ENCODE results near the gene NFE2L1. TPM values are rescaled to one million over a fixed set of nuclear protein-coding genes. Genes with fewer than 3 reads are reported as not detected.
"Not testable (repeated sequence)": the region's sequence is repeated elsewhere in the genome, so short reads cannot be mapped to it uniquely, and the experiment has no call there.

Gene NFE2L1
- total and polyA plus RNA-seq, 7 experiments from 2014 or later = 8.7 to 65.2 (median 40.0) TPM

DNA sequence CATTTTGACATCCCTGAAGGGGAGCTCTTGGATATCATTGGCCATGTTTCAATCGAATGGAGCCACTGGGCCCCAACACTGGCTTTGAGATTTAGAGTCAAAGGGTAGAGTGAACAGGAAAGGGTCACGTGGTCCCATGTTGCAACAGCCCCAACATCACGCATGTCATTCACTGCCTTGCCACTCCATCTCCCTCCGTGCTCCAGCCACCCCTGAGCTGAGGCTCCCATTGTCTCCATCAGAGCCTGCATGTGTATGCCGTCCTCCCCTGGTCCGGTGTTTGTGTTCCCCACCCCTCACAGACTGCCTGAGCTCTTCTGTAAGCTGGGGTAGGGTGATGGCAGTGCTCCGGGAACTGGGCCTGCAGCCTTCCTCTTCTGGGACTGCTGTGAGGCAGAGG is 12.1 kb downstream of the NFE2L1 start:
- H3K9me3 ChIP-seq (ENCODE audit: control insufficient read depth in 2 of 3, low read length in 3 of 3) = no peaks in the 10 kb centered on the region
- POLR2A ChIA-PET = interaction anchor here (2.9 kb wide), 1 partner anchor 13 kb away, joined by 13 read pairs; the partner anchor contains the start of gene NFE2L1
- ATAC-seq = no peak
- no peak overlapping the region for H3K4me3 ChIP-seq (ENCODE audit: low read length)
- DNase-seq = no peak
- no peak overlapping the region for H3K4me3 Mint-ChIP-seq
- H3K4me1 ChIP-seq (ENCODE audit: control insufficient read depth in 2 of 2, insufficient read depth in 2 of 2, low read length in 2 of 2) = no peaks in the 10 kb centered on the region
- H3K9me3 Mint-ChIP-seq = no peaks in the 10 kb centered on the region
- CTCF ChIA-PET = no interaction called here
- intact Hi-C loops (cut with micrococcal nuclease) = no loop called here
- peaks cover 0 to 46% (median 16%) of the 10 kb centered on the region in 5 donors for H3K36me3 Mint-ChIP-seq
- H3K27ac ChIP-seq (ENCODE audit: low read depth, low read length) = no peak overlapping the region
- peak overlapping the region in 1 of 9 donors; percentile 12 for H3K27ac Mint-ChIP-seq
- H3K4me1 Mint-ChIP-seq = peaks cover 5 to 19% (median 14%) of the 10 kb centered on the region in 7 donors
- peaks cover 5 to 84% (median 16%) of the 10 kb centered on the region in 3 experiments for H3K36me3 ChIP-seq (ENCODE audit: control insufficient read depth in 2 of 3, insufficient read depth in 3 of 3, low read length in 3 of 3)
- no peaks in the 10 kb centered on the region for H3K27me3 ChIP-seq (ENCODE audit: control insufficient read depth in 2 of 2, insufficient read depth in 2 of 2, low read length in 2 of 2)
- H3K27me3 Mint-ChIP-seq = no peaks in the 10 kb centered on the region

DNA sequence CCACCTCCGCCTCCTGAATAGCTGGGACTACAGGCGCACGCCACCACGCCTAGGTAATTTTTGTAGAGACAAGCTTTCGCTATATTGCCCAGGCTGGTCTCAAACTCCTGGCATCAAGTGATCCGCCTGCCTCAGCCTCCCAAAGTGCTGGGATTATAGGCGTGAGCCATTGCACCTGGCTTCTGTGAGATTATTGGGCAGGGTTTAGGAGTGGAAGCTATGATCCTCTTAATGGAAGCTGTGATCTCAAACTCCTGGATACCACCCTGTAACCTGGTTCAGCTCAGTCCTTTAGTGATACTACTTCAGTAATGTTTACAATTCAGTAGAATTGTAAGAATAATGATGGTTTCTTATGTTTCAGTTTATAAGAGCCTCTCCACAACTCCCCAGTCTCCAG is 14.1 kb downstream of the NFE2L1 start:
- Histone ChIP-seq H3K4me3 (ENCODE audit: low read length) (no peak overlapping the region), H3K27me3 (ENCODE audit: control insufficient read depth in 2 of 2, insufficient read depth in 2 of 2, low read length in 2 of 2) (no peaks in the 10 kb centered on the region), H3K27ac (ENCODE audit: low read depth, low read length) (no peak overlapping the region), H3K4me1 (ENCODE audit: control insufficient read depth in 2 of 2, insufficient read depth in 2 of 2, low read length in 2 of 2) (no peaks in the 10 kb centered on the region), H3K9me3 (ENCODE audit: control insufficient read depth in 2 of 3, low read length in 3 of 3) (no peaks in the 10 kb centered on the region), H3K36me3 (ENCODE audit: control insufficient read depth in 2 of 3, insufficient read depth in 3 of 3, low read length in 3 of 3) (peaks cover 5 to 82% (median 9%) of the 10 kb centered on the region in 3 experiments)
- Mint-ChIP-seq H3K27ac (peak overlapping the region in 1 of 9 donors; percentile 17), H3K36me3 (peaks cover 0 to 46% (median 14%) of the 10 kb centered on the region in 5 donors), H3K4me1 (peaks cover 0 to 8% (median 0%) of the 10 kb centered on the region in 7 donors), H3K4me3 (no peak overlapping the region), H3K27me3 (no peaks in the 10 kb centered on the region), H3K9me3 (no peaks in the 10 kb centered on the region)
- ChIA-PET CTCF (interaction anchor here (1.0 kb wide), 1 partner anchor 37 kb away, joined by 3 read pairs; no protein-coding TSS in a partner anchor), POLR2A (no interaction called here)
- ATAC-seq (no peak), DNase-seq (no peak)
- intact Hi-C loops (cut with micrococcal nuclease) = no loop called here

DNA sequence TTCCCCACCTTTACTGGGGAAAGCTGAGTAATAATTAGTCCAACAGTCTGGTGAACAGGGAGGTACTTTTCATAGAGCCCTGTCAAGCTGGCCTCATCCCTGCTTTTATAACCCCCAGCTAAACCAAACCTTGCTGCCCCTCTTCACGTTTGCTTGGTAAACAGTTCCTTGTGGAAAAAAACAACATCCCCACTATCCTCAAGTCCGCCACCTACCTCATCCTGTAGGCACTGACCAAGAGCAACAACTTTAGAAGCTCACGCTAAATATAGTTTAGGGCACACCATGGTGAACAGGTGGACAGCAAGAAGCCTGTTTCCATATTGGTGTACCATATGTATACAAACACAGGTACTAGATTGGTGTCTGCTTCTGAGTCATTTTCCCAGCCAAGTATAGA is 16.5 kb downstream of the NFE2L1 start:
- Mint-ChIP-seq H3K27me3 (no peaks in the 10 kb centered on the region), H3K9me3 (no peaks in the 10 kb centered on the region), H3K36me3 (peaks cover 0 to 30% (median 16%) of the 10 kb centered on the region in 5 donors), H3K4me3 (no peak overlapping the region), H3K4me1 (peaks cover 0 to 8% (median 0%) of the 10 kb centered on the region in 7 donors), H3K27ac (peak overlapping the region in 1 of 9 donors; percentile 33)
- POLR2A ChIA-PET = no interaction called here
- CTCF ChIA-PET = interaction anchor here (1.1 kb wide), 1 partner anchor 39 kb away, joined by 4 read pairs; no protein-coding TSS in a partner anchor
- H3K36me3 ChIP-seq (ENCODE audit: control insufficient read depth in 2 of 3, insufficient read depth in 3 of 3, low read length in 3 of 3) = peaks cover 0 to 68% (median 4%) of the 10 kb centered on the region in 3 experiments
- DNase-seq (no peak), ATAC-seq (no peak)
- H3K9me3 ChIP-seq (ENCODE audit: control insufficient read depth in 2 of 3, low read length in 3 of 3) = no peaks in the 10 kb centered on the region
- H3K27ac ChIP-seq (ENCODE audit: low read depth, low read length) = no peak overlapping the region
- H3K4me1 ChIP-seq (ENCODE audit: control insufficient read depth in 2 of 2, insufficient read depth in 2 of 2, low read length in 2 of 2) = no peaks in the 10 kb centered on the region
- no peaks in the 10 kb centered on the region for H3K27me3 ChIP-seq (ENCODE audit: control insufficient read depth in 2 of 2, insufficient read depth in 2 of 2, low read length in 2 of 2)
- intact Hi-C loops (cut with micrococcal nuclease) = no loop called here
- H3K4me3 ChIP-seq (ENCODE audit: low read length) = no peak overlapping the region

DNA sequence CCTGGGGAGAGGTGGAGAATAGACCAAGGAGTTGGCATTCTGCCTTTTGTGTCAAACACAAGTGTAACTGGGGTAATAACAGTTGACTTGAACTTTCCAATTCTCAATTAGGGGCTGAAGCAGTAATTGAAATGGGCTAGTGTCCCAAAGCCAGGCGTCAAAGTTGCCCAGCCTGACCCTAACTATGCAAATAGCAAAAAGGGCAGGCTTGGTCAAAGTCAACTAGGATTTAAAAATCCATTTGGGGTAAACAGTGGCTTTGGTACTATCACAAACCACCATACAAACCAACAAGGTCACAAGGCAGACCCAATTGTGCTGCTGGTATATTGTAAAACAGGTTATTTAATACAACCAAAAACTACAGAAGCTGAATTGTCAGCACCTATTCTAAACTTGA is 18.0 kb downstream of the NFE2L1 start:
- Mint-ChIP-seq H3K4me1 (peaks cover 0 to 8% (median 0%) of the 10 kb centered on the region in 7 donors), H3K27ac (no peak overlapping the region), H3K27me3 (no peaks in the 10 kb centered on the region), H3K9me3 (no peaks in the 10 kb centered on the region), H3K36me3 (peaks cover 0 to 23% (median 16%) of the 10 kb centered on the region in 5 donors), H3K4me3 (no peak overlapping the region)
- Histone ChIP-seq H3K27me3 (ENCODE audit: control insufficient read depth in 2 of 2, insufficient read depth in 2 of 2, low read length in 2 of 2) (no peaks in the 10 kb centered on the region), H3K27ac (ENCODE audit: low read depth, low read length) (no peak overlapping the region), H3K4me3 (ENCODE audit: low read length) (no peak overlapping the region), H3K4me1 (ENCODE audit: control insufficient read depth in 2 of 2, insufficient read depth in 2 of 2, low read length in 2 of 2) (no peaks in the 10 kb centered on the region), H3K36me3 (ENCODE audit: control insufficient read depth in 2 of 3, insufficient read depth in 3 of 3, low read length in 3 of 3) (peaks cover 0 to 57% (median 8%) of the 10 kb centered on the region in 3 experiments), H3K9me3 (ENCODE audit: control insufficient read depth in 2 of 3, low read length in 3 of 3) (no peaks in the 10 kb centered on the region)
- ChIA-PET CTCF (no interaction called here), POLR2A (no interaction called here)
- DNase-seq (no peak), ATAC-seq (no peak)
- intact Hi-C loops (cut with micrococcal nuclease) = no loop called here

DNA sequence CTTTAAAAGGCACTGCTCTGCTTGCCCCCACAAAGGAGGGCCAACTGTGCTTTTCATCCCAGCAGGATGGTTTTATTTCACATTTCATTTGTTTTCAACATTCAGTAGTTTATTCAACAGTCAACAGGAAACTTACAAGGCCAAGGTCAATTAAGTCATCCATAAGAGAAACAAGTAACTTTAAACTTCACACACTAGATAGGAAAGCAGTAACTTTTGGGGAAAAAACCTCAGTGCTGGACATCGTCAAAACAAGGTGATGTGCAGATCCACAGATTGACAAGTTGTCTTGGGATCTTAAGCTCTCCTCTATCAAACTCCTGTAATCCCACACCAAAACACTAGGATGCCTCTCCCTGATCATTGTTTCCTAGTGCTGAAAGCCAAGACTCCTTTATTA is 18.5 kb downstream of the NFE2L1 start:
- H3K27me3 ChIP-seq (ENCODE audit: control insufficient read depth in 2 of 2, insufficient read depth in 2 of 2, low read length in 2 of 2) = no peaks in the 10 kb centered on the region
- H3K36me3 ChIP-seq (ENCODE audit: control insufficient read depth in 2 of 3, insufficient read depth in 3 of 3, low read length in 3 of 3) = peaks cover 0 to 58% (median 6%) of the 10 kb centered on the region in 3 experiments
- Mint-ChIP-seq H3K9me3 (no peaks in the 10 kb centered on the region), H3K4me1 (peaks cover 0 to 4% (median 0%) of the 10 kb centered on the region in 7 donors), H3K27me3 (no peaks in the 10 kb centered on the region), H3K4me3 (no peak overlapping the region), H3K36me3 (peaks cover 0 to 23% (median 16%) of the 10 kb centered on the region in 5 donors), H3K27ac (peak overlapping the region in 1 of 9 donors; percentile 47)
- intact Hi-C loops (cut with micrococcal nuclease) = no loop called here
- ATAC-seq = no peak
- H3K27ac ChIP-seq (ENCODE audit: low read depth, low read length) = no peak overlapping the region
- ChIA-PET CTCF (interaction anchor here (0.7 kb wide), 1 partner anchor 17 kb away, joined by 4 read pairs; no protein-coding TSS in a partner anchor), POLR2A (interaction anchor here (0.8 kb wide), 1 partner anchor 194 kb away, joined by 3 read pairs; no protein-coding TSS in a partner anchor)
- no peak for DNase-seq
- no peaks in the 10 kb centered on the region for H3K4me1 ChIP-seq (ENCODE audit: control insufficient read depth in 2 of 2, insufficient read depth in 2 of 2, low read length in 2 of 2)
- no peaks in the 10 kb centered on the region for H3K9me3 ChIP-seq (ENCODE audit: control insufficient read depth in 2 of 3, low read length in 3 of 3)
- no peak overlapping the region for H3K4me3 ChIP-seq (ENCODE audit: low read length)

DNA sequence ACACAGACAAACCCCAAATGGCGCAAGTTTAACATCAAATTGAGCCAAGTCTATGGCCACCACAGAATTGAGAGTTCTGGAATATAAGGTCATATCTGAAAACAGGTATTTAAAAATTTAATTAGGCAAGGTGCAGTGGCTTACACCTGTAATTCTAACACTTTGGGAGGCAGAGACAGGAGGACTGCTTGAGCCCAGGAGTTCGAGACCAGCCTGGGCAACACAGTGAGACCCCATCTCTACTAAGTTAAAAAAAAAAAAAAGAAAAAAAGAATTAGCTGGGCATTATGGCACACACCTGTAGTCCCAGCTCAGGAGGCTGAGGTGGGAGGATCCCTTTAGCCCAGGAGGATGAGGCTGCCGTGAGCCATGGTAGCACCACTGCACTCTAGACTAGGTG is 19.1 kb downstream of the NFE2L1 start:
- Mint-ChIP-seq H3K27ac (no peak overlapping the region), H3K4me3 (no peak overlapping the region), H3K36me3 (peaks cover 0 to 24% (median 16%) of the 10 kb centered on the region in 5 donors), H3K4me1 (peaks cover 0 to 4% (median 0%) of the 10 kb centered on the region in 7 donors), H3K9me3 (no peaks in the 10 kb centered on the region), H3K27me3 (no peaks in the 10 kb centered on the region)
- Histone ChIP-seq H3K4me1 (ENCODE audit: control insufficient read depth in 2 of 2, insufficient read depth in 2 of 2, low read length in 2 of 2) (no peaks in the 10 kb centered on the region), H3K27me3 (ENCODE audit: control insufficient read depth in 2 of 2, insufficient read depth in 2 of 2, low read length in 2 of 2) (no peaks in the 10 kb centered on the region), H3K4me3 (ENCODE audit: low read length) (no peak overlapping the region), H3K9me3 (ENCODE audit: control insufficient read depth in 2 of 3, low read length in 3 of 3) (no peaks in the 10 kb centered on the region), H3K36me3 (ENCODE audit: control insufficient read depth in 2 of 3, insufficient read depth in 3 of 3, low read length in 3 of 3) (peaks cover 0 to 54% (median 5%) of the 10 kb centered on the region in 3 experiments), H3K27ac (ENCODE audit: low read depth, low read length) (no peak overlapping the region)
- intact Hi-C loops (cut with micrococcal nuclease) = no loop called here
- POLR2A ChIA-PET = interaction anchor here (0.8 kb wide), 1 partner anchor 195 kb away, joined by 3 read pairs; no protein-coding TSS in a partner anchor
- ATAC-seq (no peak), DNase-seq (no peak)
- CTCF ChIA-PET = interaction anchor here (0.7 kb wide), 1 partner anchor 18 kb away, joined by 4 read pairs; no protein-coding TSS in a partner anchor

DNA sequence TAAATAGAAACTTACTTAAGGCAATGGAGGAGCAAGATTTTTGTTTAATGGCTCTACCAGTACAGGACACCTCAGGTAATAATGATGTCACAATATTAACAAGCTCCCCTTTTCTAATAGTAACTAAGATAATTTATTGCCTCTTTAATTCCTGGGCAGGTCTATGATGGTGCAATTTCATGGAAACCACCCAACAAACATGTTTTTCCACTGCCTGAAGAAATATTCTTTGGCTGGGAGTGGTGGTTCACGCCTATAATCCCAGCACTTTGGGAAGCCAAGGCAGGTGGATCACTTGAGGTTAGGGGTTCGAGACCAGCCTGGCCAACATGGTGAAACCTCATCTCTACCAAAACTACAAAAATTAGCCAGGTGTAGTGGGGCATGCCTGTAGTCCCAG is 19.6 kb downstream of the NFE2L1 start:
- H3K27me3 ChIP-seq (ENCODE audit: control insufficient read depth in 2 of 2, insufficient read depth in 2 of 2, low read length in 2 of 2); H3K4me3 ChIP-seq (ENCODE audit: low read length); ATAC-seq; H3K27ac ChIP-seq (ENCODE audit: low read depth, low read length); intact Hi-C loops (cut with micrococcal nuclease); H3K4me1 ChIP-seq (ENCODE audit: control insufficient read depth in 2 of 2, insufficient read depth in 2 of 2, low read length in 2 of 2); H3K4me3 Mint-ChIP-seq; H3K9me3 ChIP-seq (ENCODE audit: control insufficient read depth in 2 of 3, low read length in 3 of 3); H3K27ac Mint-ChIP-seq; POLR2A ChIA-PET; H3K9me3 Mint-ChIP-seq; H3K27me3 Mint-ChIP-seq; DNase-seq; H3K4me1 Mint-ChIP-seq: not testable (repeated sequence)
- H3K36me3 Mint-ChIP-seq = peaks cover 0 to 20% (median 16%) of the 10 kb centered on the region in 5 donors
- CTCF ChIA-PET = interaction anchor here (1.1 to 1.2 kb wide), 2 partner anchors 32 to 118 kb away, joined by 3 read pairs; no protein-coding TSS in a partner anchor
- peaks cover 0 to 50% (median 5%) of the 10 kb centered on the region in 3 experiments for H3K36me3 ChIP-seq (ENCODE audit: control insufficient read depth in 2 of 3, insufficient read depth in 3 of 3, low read length in 3 of 3)
